ENCODE data around the gene RASGRP4.

GRCh38 chr19:38386300-38386970, 39.6 kb downstream of the RASGRP4 start:
- TF ChIP-seq, protein P1, sequence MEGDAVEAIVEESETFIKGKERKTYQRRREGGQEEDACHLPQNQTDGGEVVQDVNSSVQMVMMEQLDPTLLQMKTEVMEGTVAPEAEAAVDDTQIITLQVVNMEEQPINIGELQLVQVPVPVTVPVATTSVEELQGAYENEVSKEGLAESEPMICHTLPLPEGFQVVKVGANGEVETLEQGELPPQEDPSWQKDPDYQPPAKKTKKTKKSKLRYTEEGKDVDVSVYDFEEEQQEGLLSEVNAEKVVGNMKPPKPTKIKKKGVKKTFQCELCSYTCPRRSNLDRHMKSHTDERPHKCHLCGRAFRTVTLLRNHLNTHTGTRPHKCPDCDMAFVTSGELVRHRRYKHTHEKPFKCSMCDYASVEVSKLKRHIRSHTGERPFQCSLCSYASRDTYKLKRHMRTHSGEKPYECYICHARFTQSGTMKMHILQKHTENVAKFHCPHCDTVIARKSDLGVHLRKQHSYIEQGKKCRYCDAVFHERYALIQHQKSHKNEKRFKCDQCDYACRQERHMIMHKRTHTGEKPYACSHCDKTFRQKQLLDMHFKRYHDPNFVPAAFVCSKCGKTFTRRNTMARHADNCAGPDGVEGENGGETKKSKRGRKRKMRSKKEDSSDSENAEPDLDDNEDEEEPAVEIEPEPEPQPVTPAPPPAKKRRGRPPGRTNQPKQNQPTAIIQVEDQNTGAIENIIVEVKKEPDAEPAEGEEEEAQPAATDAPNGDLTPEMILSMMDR (IDR thresholded peaks at IDR 0.05): no peak
- no peak for TF ChIP-seq POLR2A (IDR thresholded peaks at IDR 0.05)

Data from transverse colon (tissue), 3 donors.